ENCODE data around the gene CTDSPL.

Gene CTDSPL

GRCh38 chr3:37994639-37994972 lies 132.9 kb downstream of the CTDSPL start:
- TF ChIP-seq EZH2 (IDR thresholded peaks at IDR 0.05; ENCODE audit: borderline replicate concordance, low read depth, low read length, severe bottlenecking) (no peak), CTCF (IDR thresholded peaks at IDR 0.05; ENCODE audit: borderline replicate concordance, extremely low read depth, low read length, poor library complexity, severe bottlenecking) (no peak)
- H3K9ac ChIP-seq (ENCODE audit: low read depth, low read length), result peak overlapping the region; percentile 70
- peak overlapping the region; percentile 85 for H3K4me2 ChIP-seq (ENCODE audit: insufficient read depth, low read length)
- DNase-seq (no peak), ATAC-seq (ENCODE audit: insufficient read depth, low read depth) (peak; percentile 27)
- H3K79me2 ChIP-seq (ENCODE audit: insufficient read depth, low read length), result peaks cover 18% of the 10 kb centered on the region
- peak overlapping the region; percentile 92 for H3K27ac ChIP-seq (ENCODE audit: low read length)
- H2AFZ ChIP-seq (ENCODE audit: low read depth, low read length), result peak overlapping the region; percentile 94
- peaks cover 30% of the 10 kb centered on the region for H3K4me1 ChIP-seq (ENCODE audit: insufficient read depth, low read length)
- 0 out of 2 replicates have a peak, but pooled peaks cover 5% of the 10 kb centered on the region for H4K20me1 ChIP-seq (ENCODE audit: insufficient read depth, low read length)
- no peaks in the 10 kb centered on the region for H3K9me3 ChIP-seq (ENCODE audit: insufficient read depth, low read length, severe bottlenecking)
- H3K36me3 ChIP-seq (ENCODE audit: insufficient read depth, low read length), result peaks cover 42% of the 10 kb centered on the region
- peak overlapping the region; percentile 38 to 75; a peak in 3 of 4 replicates for H3K4me3 ChIP-seq (ENCODE audit: low read depth in 1 of 2, low read length in 2 of 2)
- no peaks in the 10 kb centered on the region for H3K27me3 ChIP-seq (ENCODE audit: insufficient read depth, low read length, poor library complexity)

GRCh38 chr3:37995652-37996641 lies 134.3 kb downstream of the CTDSPL start:
- Histone ChIP-seq H3K4me1 (ENCODE audit: insufficient read depth, low read length) (peaks cover 30% of the 10 kb centered on the region), H4K20me1 (ENCODE audit: insufficient read depth, low read length) (0 out of 2 replicates have a peak, but pooled peaks cover 5% of the 10 kb centered on the region), H3K4me2 (ENCODE audit: insufficient read depth, low read length) (peak overlapping the region; percentile 85), H3K27me3 (ENCODE audit: insufficient read depth, low read length, poor library complexity) (no peaks in the 10 kb centered on the region), H2AFZ (ENCODE audit: low read depth, low read length) (no peak overlapping the region), H3K9me3 (ENCODE audit: insufficient read depth, low read length, severe bottlenecking) (no peaks in the 10 kb centered on the region), H3K27ac (ENCODE audit: low read length) (peak overlapping the region; percentile 0), H3K9ac (ENCODE audit: low read depth, low read length) (peak overlapping the region; percentile 70; the same call in 1 of the 2 replicates), H3K36me3 (ENCODE audit: insufficient read depth, low read length) (peaks cover 53% of the 10 kb centered on the region), H3K4me3 (ENCODE audit: low read depth in 1 of 2, low read length in 2 of 2) (peak overlapping the region in 1 of 2 experiments; percentile 75; a peak in 2 of 4 replicates), H3K79me2 (ENCODE audit: insufficient read depth, low read length) (peaks cover 18% of the 10 kb centered on the region)
- ATAC-seq (ENCODE audit: insufficient read depth, low read depth) (no peak), DNase-seq (no peak)
- TF ChIP-seq EZH2 (IDR thresholded peaks at IDR 0.05; ENCODE audit: borderline replicate concordance, low read depth, low read length, severe bottlenecking), result no peak
- no peak for TF ChIP-seq CTCF (IDR thresholded peaks at IDR 0.05; ENCODE audit: borderline replicate concordance, extremely low read depth, low read length, poor library complexity, severe bottlenecking)

GRCh38 chr3:37996785-37997301 lies 135.2 kb downstream of the CTDSPL start:
- ATAC-seq (ENCODE audit: insufficient read depth, low read depth) (peak; percentile 61), DNase-seq (peak; percentile 85)
- Histone ChIP-seq H3K4me3 (ENCODE audit: low read depth in 1 of 2, low read length in 2 of 2) (no peak overlapping the region), H3K27ac (ENCODE audit: low read length) (no peak overlapping the region), H3K27me3 (ENCODE audit: insufficient read depth, low read length, poor library complexity) (no peaks in the 10 kb centered on the region), H3K9me3 (ENCODE audit: insufficient read depth, low read length, severe bottlenecking) (no peaks in the 10 kb centered on the region), H3K9ac (ENCODE audit: low read depth, low read length) (no peak overlapping the region), H2AFZ (ENCODE audit: low read depth, low read length) (no peak overlapping the region), H3K4me1 (ENCODE audit: insufficient read depth, low read length) (peaks cover 30% of the 10 kb centered on the region), H3K4me2 (ENCODE audit: insufficient read depth, low read length) (no peak overlapping the region), H3K79me2 (ENCODE audit: insufficient read depth, low read length) (peaks cover 18% of the 10 kb centered on the region), H3K36me3 (ENCODE audit: insufficient read depth, low read length) (peaks cover 62% of the 10 kb centered on the region), H4K20me1 (ENCODE audit: insufficient read depth, low read length) (0 out of 2 replicates have a peak, but pooled peaks cover 5% of the 10 kb centered on the region)
- TF ChIP-seq CTCF (IDR thresholded peaks at IDR 0.05; ENCODE audit: borderline replicate concordance, extremely low read depth, low read length, poor library complexity, severe bottlenecking), result peak; percentile 97
- no peak for TF ChIP-seq EZH2 (IDR thresholded peaks at IDR 0.05; ENCODE audit: borderline replicate concordance, low read depth, low read length, severe bottlenecking)
